GM19463 (cell line): ENCODE results near the gene MSX1.

ENCODE experiments used
- ATAC-seq: cut with Tn5 transposase; IDR thresholded peaks from one replicate; pipeline ENCODE4 v1.9.1; 2021; ENCODE audit warnings: mild to moderate bottlenecking, moderate library complexity; ENCODE audit not compliant: unreplicated experiment

Gene MSX1

DNA sequence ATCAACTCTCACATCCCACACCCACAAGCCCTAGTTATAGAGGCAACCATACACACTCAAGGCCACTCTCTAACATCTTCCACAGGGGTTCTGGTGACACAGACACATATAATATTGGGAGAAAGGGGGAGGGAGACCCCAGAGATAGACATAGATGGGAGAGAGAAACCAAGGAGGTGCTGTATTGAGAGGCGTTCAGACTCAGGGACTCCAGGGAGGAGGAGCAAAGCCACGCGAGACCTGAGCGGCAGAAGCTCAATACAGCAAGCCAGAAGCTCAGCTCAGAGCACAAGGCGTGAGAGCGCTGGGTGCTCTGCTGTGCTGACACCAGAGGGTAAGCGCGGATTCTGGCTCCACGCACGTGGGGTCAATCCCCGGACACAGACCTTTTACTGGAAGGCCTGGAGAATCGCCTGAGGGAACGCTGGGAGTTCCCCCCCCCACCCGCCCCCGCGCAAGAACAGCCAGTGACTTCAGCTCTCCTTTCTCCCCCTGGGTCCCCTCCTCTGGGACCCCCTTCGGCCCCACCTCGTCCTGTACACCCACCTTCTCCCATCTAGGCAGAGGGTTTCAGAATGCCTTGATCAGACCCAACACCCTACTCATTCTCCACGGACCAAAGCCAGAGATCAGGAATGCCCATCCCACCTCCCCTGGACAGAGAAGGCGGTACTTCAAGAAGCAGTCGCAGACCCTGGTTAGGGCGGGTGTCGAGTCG, 8.7 kb downstream of the MSX1 start:
- no peak for ATAC-seq

- ATAC-seq, result no peak
Observed at GRCh38 chr4:4868758-4869723, 9.6 kb downstream of the MSX1 start.

- ATAC-seq, result no peak
Observed at GRCh38 chr4:4869731-4870571, 10.5 kb downstream of the MSX1 start.

- ATAC-seq, result no peak
Observed at GRCh38 chr4:4870576-4871241, 11.2 kb downstream of the MSX1 start.

- no peak for ATAC-seq
Observed at GRCh38 chr4:4871242-4871572, 11.7 kb downstream of the MSX1 start.

GRCh38 chr4:4871573-4872313, 12.3 kb downstream of the MSX1 start:
- no peak for ATAC-seq

- no peak for ATAC-seq
Observed at GRCh38 chr4:4872314-4872903, 12.9 kb downstream of the MSX1 start.

DNA sequence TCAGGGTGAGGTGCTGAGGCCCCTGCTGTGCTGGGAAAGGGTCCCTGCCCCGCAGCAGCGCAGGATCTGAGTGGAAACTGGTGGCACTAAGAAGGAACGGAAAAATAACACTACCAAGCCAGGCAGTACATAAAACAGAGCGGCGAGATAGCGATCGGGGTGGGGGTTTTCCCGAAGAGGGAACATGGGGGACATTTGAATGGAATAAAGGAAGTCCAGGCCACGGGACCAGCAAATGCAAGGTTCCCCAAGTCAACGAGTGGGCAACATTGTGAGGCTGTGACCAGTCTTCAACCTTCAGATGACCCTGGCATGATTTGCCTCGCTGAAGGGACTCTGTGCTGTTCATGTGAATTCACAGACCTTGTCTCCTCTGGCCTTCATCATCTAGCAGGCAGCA, 13.7 kb downstream of the MSX1 start:
- ATAC-seq, result no peak

GRCh38 chr4:4874254-4874653, 14.8 kb downstream of the MSX1 start:
- no peak for ATAC-seq

- ATAC-seq, result no peak
Observed at GRCh38 chr4:4875147-4875546, 15.7 kb downstream of the MSX1 start.

DNA sequence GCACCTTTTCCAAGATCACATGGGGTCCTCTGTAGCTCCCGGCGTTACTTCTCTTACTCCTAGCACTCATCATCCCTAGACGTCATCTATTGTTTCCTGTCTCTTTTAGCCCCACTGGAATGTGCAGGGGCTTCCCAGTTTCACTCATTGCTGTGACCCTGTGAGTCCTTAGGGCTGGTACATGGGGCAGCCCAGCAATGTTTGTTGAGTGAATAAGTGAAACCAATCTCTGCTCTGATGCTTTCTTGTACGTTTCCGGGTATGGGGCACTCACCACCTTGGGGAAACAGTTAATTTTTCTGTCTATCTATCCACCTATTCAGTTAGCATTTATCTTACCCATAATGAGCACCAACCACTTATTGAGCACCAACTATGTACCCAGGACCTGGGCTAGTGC, 16.1 kb downstream of the MSX1 start:
- no peak for ATAC-seq

DNA sequence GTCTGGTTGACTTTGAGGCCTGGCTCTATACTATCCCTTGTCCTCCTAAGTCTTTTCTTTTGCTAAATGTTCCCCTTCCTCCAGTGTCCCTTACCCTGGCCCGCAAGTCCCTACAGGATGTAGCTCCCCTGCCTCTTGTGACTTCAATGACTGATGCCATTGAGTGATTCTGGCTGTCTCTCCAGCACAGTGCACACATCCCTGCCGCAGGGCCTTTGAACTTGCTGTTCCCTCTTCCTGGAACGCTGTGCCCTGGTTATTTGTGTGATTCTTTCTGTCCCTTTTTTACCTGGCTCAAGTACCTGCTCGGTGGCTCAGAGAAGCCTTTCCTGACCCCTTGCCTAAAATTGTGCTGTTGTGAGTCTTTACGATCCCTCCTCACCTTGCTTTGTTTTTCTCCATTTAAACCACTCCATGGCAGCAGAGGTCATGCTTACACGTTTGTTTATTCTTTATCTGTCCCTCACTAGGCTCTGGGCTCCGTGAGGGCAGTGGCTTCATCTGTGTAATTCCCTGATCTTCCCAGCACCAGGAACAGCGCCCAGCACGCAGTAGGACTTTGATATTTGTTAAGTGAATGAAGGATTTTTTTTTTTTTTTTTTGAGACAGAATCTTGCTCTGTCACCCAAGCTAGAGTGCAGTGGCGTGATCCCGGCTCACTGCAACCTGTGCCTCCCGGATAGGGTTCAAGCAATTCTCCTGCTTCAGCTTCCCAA, 17.6 kb downstream of the MSX1 start:
- ATAC-seq, result no peak

GRCh38 chr4:4880492-4880891, 21.0 kb downstream of the MSX1 start:
- ATAC-seq, result no peak

DNA sequence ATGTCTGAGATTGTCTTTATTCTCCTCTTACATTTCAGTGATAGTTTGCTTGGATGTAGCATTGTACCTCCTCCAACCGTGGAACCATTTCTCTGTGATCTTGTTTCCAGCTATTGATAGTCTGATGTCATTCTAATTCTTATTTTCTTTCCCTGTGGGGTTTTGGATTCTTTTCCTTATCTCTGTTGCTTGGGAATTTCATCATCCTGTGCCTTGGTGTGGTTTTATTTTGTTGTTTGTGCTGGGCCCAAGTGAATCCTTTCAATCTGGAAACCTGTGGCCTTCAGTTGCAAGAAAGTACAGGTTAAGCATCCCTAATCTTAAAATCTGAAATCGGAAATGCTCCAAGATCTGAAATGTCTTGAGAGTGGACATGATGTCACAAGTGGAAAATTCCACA, 22.0 kb downstream of the MSX1 start:
- ATAC-seq, result no peak

- no peak for ATAC-seq
Observed at GRCh38 chr4:4884611-4885010, 25.1 kb downstream of the MSX1 start.

- ATAC-seq, result no peak
Observed at GRCh38 chr4:4887426-4887825, 28.0 kb downstream of the MSX1 start.

DNA sequence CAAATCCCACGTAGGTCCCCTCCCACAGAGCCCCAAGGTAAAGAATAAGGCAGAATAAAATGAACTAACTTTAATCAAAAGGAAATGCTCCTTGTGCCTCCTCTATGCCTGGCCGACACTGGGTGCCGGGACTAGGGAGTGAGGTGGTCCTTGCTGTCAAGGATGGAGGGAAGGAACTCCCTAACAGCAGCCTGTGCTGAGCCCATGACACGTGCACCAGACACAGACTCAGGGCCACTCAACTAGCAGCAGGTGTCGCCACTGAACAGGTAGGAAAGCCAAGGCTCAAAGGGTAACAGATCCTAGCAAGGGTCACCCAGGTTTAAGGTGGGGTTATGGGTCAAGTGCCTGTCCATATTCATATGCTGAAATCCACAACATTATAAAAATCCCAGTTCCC, 29.2 kb downstream of the MSX1 start:
- ATAC-seq, result no peak

DNA sequence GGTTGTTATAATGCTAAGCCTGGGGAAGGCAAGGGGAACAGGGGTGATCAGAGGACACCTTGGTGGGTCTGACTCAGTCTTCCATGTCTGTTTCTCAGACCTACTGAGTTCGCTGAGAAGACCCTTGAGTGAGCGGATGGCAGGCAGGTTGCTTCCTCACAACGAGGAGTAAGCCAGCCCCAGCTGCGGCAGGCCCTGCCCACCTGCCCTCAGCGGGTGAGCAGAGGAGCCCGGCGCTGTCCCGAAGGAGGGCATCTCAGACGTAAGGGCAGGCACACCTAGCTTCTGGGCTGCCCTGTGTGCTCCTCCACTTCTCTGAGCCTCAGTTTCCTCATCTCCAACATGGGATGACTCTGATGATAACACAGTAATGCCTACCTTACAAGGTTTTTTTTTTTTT, 30.3 kb downstream of the MSX1 start:
- no peak for ATAC-seq

GRCh38 chr4:4890574-4891255, 31.2 kb downstream of the MSX1 start:
- ATAC-seq, result no peak
